GOT3 (cell line): ENCODE results near the gene NCSTN.

Experiments used
- DNase-seq: peaks from one replicate; lab custom pipeline; 2025; ENCODE audit warnings: mixed read lengths; lab: John Stamatoyannopoulos, UW

NCSTN gene

GRCh38 chr1:160406131-160406968 lies 63.2 kb downstream of the NCSTN start:
- DNase-seq: no peak

GRCh38 chr1:160407839-160408801 lies 64.9 kb downstream of the NCSTN start:
- no peak for DNase-seq
